Measurements from ENCODE around the gene RBX1.

The RBX1 gene

DNA sequence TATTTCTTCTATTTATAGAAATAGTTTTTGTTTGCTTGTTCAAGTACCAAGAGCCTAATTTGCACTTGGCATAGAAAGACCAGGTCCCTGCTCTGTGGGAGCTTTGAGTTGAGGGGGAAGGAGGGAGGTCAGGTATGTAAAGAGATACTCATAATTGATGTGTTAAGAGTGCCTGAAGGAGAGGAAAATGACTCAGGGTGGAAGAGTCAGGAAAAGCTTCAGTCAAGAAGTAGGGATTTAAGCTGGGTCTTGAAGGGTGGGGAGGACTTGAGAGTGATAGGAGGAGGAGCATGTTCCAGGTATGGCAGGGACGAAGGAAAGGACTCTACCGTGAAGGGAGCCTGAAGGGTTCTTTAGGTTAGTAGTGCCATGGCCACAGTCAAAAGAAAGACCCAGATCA lies 9.0 kb downstream of the RBX1 start:
- peaks cover 62% of the 10 kb centered on the region for H3K79me2 ChIP-seq (ENCODE audit: insufficient read depth, low read depth)
- TF ChIP-seq, protein P1, sequence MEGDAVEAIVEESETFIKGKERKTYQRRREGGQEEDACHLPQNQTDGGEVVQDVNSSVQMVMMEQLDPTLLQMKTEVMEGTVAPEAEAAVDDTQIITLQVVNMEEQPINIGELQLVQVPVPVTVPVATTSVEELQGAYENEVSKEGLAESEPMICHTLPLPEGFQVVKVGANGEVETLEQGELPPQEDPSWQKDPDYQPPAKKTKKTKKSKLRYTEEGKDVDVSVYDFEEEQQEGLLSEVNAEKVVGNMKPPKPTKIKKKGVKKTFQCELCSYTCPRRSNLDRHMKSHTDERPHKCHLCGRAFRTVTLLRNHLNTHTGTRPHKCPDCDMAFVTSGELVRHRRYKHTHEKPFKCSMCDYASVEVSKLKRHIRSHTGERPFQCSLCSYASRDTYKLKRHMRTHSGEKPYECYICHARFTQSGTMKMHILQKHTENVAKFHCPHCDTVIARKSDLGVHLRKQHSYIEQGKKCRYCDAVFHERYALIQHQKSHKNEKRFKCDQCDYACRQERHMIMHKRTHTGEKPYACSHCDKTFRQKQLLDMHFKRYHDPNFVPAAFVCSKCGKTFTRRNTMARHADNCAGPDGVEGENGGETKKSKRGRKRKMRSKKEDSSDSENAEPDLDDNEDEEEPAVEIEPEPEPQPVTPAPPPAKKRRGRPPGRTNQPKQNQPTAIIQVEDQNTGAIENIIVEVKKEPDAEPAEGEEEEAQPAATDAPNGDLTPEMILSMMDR (conservative IDR thresholded peaks at IDR 0.05; ENCODE audit: low read depth, low read length): no peak
- H2AFZ ChIP-seq (ENCODE audit: low read depth): no peak overlapping the region
- H3K27ac ChIP-seq: no peak overlapping the region
- no peaks in the 10 kb centered on the region; the same call in 1 of the 2 replicates for H3K36me3 ChIP-seq (ENCODE audit: insufficient read depth)
- H3K4me2 ChIP-seq: no peak overlapping the region
- peaks cover 4% of the 10 kb centered on the region for H3K4me1 ChIP-seq (ENCODE audit: low read depth, poor library complexity, severe bottlenecking)
- H3K27me3 ChIP-seq (ENCODE audit: insufficient read depth, low read depth): no peaks in the 10 kb centered on the region
- H3K4me3 ChIP-seq (IDR thresholded peaks at IDR 0.05; ENCODE audit: insufficient read depth, low read depth, low read length): no peak overlapping the region
- no peak overlapping the region for H3K9ac ChIP-seq
- no peaks in the 10 kb centered on the region for H4K20me1 ChIP-seq (ENCODE audit: insufficient read depth)

DNA sequence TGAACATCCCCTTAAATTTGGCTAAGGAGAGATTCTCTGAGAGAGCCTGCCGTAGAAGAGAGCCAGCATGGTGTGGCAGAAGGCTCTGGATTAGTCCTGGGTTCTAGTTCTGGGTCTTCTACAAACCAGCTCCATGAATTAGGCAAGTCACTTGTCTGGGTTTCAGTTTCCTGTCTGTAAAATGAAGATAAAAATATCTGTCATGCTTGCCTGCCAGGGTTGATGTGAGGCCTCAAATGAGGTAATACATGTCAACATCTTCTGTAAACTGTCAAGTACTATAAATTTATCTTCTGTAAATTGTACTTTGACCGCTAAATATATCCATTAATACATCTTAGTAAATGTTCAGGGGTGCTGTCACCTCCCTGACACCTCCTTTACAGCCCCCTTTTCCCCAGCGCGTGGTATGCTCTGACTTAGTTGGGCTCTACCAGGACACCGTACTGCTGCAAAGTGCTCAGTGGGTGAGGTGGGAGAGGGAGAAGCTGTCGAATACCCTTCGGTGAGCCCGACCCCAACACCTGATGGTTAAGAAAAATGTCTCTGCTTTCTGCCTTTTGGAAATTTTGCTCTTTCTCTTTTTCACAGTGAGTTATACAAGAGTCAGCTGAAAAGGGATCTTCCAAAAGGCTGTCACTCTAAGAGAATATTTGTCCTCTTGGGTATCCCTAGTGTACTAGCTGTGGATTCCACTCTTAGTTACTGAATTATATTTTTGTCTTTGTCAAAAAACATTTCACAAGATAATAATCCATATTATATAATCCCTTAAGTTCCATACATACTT lies 15.0 kb downstream of the RBX1 start:
- Histone ChIP-seq H3K27ac (no peak overlapping the region), H2AFZ (ENCODE audit: low read depth) (no peak overlapping the region), H3K4me2 (no peak overlapping the region), H3K79me2 (ENCODE audit: insufficient read depth, low read depth) (peaks cover 13% of the 10 kb centered on the region; the same call in 1 of the 2 replicates), H3K9ac (no peak overlapping the region), H3K36me3 (ENCODE audit: insufficient read depth) (no peaks in the 10 kb centered on the region; the same call in 1 of the 2 replicates), H4K20me1 (ENCODE audit: insufficient read depth) (no peaks in the 10 kb centered on the region), H3K4me1 (ENCODE audit: low read depth, poor library complexity, severe bottlenecking) (peaks cover 14% of the 10 kb centered on the region), H3K27me3 (ENCODE audit: insufficient read depth, low read depth) (no peaks in the 10 kb centered on the region), H3K4me3 (IDR thresholded peaks at IDR 0.05; ENCODE audit: insufficient read depth, low read depth, low read length) (no peak overlapping the region)
- TF ChIP-seq, protein P1 (conservative IDR thresholded peaks at IDR 0.05; ENCODE audit: low read depth, low read length): no peak

DNA sequence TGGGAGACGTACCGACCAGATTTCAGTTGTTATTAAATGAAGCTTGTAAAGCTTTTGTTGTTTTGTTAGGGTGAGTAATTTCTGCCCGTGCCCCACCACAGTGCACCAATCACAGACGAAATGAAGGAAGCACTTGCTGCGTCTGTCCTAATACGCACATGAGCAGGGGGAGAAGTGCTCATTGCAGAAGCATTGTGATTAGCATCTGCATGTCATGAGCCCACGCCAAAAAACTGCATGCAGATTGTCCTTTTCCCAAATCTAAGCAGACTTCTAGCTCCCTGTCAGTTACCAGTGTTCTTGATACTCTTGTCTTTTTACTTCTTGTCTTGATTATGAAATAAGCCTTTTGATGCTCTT lies 15.5 kb downstream of the RBX1 start:
- Histone ChIP-seq H2AFZ (ENCODE audit: low read depth) (no peak overlapping the region), H3K27me3 (ENCODE audit: insufficient read depth, low read depth) (no peaks in the 10 kb centered on the region), H3K36me3 (ENCODE audit: insufficient read depth) (no peaks in the 10 kb centered on the region; the same call in 1 of the 2 replicates), H3K4me3 (IDR thresholded peaks at IDR 0.05; ENCODE audit: insufficient read depth, low read depth, low read length) (no peak overlapping the region), H4K20me1 (ENCODE audit: insufficient read depth) (no peaks in the 10 kb centered on the region), H3K4me2 (no peak overlapping the region), H3K27ac (no peak overlapping the region), H3K79me2 (ENCODE audit: insufficient read depth, low read depth) (peaks cover 11% of the 10 kb centered on the region; the same call in 1 of the 2 replicates), H3K4me1 (ENCODE audit: low read depth, poor library complexity, severe bottlenecking) (peaks cover 14% of the 10 kb centered on the region), H3K9ac (no peak overlapping the region)
- TF ChIP-seq, protein P1 (conservative IDR thresholded peaks at IDR 0.05; ENCODE audit: low read depth, low read length): no peak

DNA sequence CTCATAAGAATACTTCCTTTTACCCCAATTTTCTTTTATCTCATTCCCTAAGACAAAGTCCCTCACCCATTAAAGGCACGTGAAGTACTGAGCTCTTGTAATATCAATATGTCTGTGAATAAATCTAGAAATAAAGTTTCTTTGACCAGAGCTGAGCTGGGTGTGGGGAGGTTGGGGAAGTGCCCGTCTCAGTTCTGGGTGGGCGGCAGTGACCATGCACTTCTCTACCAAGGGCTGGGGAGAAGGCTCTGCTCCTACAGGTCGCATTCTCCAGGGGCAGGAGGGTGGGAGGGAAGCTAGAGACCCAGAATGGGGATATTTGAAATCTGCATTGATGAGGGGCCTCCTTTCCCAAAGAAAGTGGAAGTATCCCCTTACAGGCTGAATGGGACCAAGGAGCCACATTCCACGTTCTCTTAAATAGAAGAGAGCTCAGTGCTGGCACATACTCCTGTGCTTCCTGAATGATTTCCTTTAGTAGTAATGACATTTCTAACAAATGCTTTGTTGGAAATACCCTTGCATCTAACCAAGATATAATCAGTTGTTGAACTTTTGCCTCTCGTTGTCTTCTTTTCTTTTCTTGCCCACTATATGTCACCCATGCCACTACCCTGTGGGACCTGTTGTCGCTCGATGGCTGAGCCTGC lies 16.1 kb downstream of the RBX1 start:
- Histone ChIP-seq H3K36me3 (ENCODE audit: insufficient read depth) (no peaks in the 10 kb centered on the region; the same call in 1 of the 2 replicates), H3K9ac (no peak overlapping the region), H3K4me3 (IDR thresholded peaks at IDR 0.05; ENCODE audit: insufficient read depth, low read depth, low read length) (no peak overlapping the region), H4K20me1 (ENCODE audit: insufficient read depth) (no peaks in the 10 kb centered on the region), H3K4me1 (ENCODE audit: low read depth, poor library complexity, severe bottlenecking) (peaks cover 14% of the 10 kb centered on the region), H3K27me3 (ENCODE audit: insufficient read depth, low read depth) (no peaks in the 10 kb centered on the region), H3K27ac (no peak overlapping the region), H2AFZ (ENCODE audit: low read depth) (no peak overlapping the region), H3K4me2 (no peak overlapping the region), H3K79me2 (ENCODE audit: insufficient read depth, low read depth) (peaks cover 6% of the 10 kb centered on the region; the same call in 1 of the 2 replicates)
- TF ChIP-seq, protein P1 (conservative IDR thresholded peaks at IDR 0.05; ENCODE audit: low read depth, low read length): no peak
